Endothelial cell (in vitro differentiated cells): Measurements from ENCODE around the gene DYNC2I2. TPM values are rescaled to one million over a fixed set of nuclear protein-coding genes. Genes with fewer than 3 reads are reported as not detected.

Source experiments
- DNase-seq: peaks from one replicate; pipeline ENCODE4 v3.0.0; 2021; ENCODE audit warnings: low spot score
- H3K27ac Mint-ChIP-seq: one replicate; pipeline ENCODE4 v1.8.0; 2021; ENCODE audit warnings: mixed read lengths, inconsistent platforms; ENCODE audit not compliant: unreplicated experiment
- H3K27me3 Mint-ChIP-seq: one replicate; pipeline ENCODE4 v1.8.0; 2021; ENCODE audit warnings: mild to moderate bottlenecking, moderate library complexity, mixed read lengths, inconsistent platforms; ENCODE audit not compliant: unreplicated experiment
- H3K36me3 Mint-ChIP-seq: one replicate; pipeline ENCODE4 v1.8.0; 2021; ENCODE audit warnings: mild to moderate bottlenecking, low read depth, mixed read lengths, inconsistent platforms; ENCODE audit not compliant: unreplicated experiment
- H3K4me1 Mint-ChIP-seq: one replicate; pipeline ENCODE4 v1.8.0; 2021; ENCODE audit warnings: mild to moderate bottlenecking, mixed read lengths, inconsistent platforms; ENCODE audit not compliant: unreplicated experiment
- H3K4me3 Mint-ChIP-seq: one replicate; pipeline ENCODE4 v1.8.0; 2021; ENCODE audit warnings: mild to moderate bottlenecking, mixed read lengths, inconsistent platforms; ENCODE audit not compliant: unreplicated experiment
- H3K9me3 Mint-ChIP-seq: one replicate; pipeline ENCODE4 v1.8.0; 2021; ENCODE audit warnings: mixed read lengths, inconsistent platforms; ENCODE audit not compliant: unreplicated experiment
- total RNA-seq: library from RNA; stranded (reverse); fragmentation: NEBNext Ultra II Directional; extraction: Animal tissue kit (Norgen Biotek cat#: 25700); gene quantifications from one replicate; pipeline ENCODE4 v1.2.1, GENCODE V29; 2021; ENCODE audit not compliant: unreplicated experiment
- TF ChIP-seq, protein P1 (sequence below): fragments of 200-600 bp; sonication (generic); IDR thresholded peaks from one replicate; pipeline ENCODE4 v1.5.0; 2021; ENCODE audit warnings: antibody characterized with exemption; ENCODE audit not compliant: unreplicated experiment

DYNC2I2 gene
- total RNA-seq, 1 donor from 2014 or later = 35.4 TPM

- Mint-ChIP-seq H3K27ac (no peak overlapping the region), H3K27me3 (peaks cover 8% of the 10 kb centered on the region), H3K4me3 (no peak overlapping the region), H3K4me1 (no peaks in the 10 kb centered on the region), H3K36me3 (peaks cover 27% of the 10 kb centered on the region), H3K9me3 (no peaks in the 10 kb centered on the region)
- TF ChIP-seq, protein P1, sequence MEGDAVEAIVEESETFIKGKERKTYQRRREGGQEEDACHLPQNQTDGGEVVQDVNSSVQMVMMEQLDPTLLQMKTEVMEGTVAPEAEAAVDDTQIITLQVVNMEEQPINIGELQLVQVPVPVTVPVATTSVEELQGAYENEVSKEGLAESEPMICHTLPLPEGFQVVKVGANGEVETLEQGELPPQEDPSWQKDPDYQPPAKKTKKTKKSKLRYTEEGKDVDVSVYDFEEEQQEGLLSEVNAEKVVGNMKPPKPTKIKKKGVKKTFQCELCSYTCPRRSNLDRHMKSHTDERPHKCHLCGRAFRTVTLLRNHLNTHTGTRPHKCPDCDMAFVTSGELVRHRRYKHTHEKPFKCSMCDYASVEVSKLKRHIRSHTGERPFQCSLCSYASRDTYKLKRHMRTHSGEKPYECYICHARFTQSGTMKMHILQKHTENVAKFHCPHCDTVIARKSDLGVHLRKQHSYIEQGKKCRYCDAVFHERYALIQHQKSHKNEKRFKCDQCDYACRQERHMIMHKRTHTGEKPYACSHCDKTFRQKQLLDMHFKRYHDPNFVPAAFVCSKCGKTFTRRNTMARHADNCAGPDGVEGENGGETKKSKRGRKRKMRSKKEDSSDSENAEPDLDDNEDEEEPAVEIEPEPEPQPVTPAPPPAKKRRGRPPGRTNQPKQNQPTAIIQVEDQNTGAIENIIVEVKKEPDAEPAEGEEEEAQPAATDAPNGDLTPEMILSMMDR = no peak
- DNase-seq = no peak
Measured at GRCh38 chr9:128634651-128635262, 21.9 kb downstream of the DYNC2I2 start.

DNA sequence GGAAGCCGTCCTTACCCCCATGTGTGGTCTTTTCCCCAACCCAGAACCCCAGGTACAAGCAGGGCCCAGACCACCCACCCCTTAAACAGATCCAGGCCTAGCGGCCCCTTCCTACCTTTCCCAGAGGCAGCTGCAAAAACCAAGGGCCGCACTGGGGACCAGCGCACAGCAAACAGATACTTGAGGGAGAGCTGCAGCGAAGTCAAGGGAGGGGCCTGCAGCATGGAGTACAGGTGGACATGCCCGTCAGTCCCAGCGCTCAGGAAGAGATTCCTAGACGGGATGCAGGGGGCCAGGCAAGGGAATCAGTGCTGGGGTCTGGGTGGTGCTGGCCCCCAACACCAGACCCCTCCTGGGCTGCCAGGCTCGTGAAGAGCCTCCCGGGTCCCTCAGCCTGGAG is 22.5 kb downstream of the DYNC2I2 start:
- H3K36me3 Mint-ChIP-seq = peaks cover 32% of the 10 kb centered on the region
- H3K4me1 Mint-ChIP-seq = no peaks in the 10 kb centered on the region
- TF ChIP-seq, protein P1 = no peak
- H3K9me3 Mint-ChIP-seq = no peaks in the 10 kb centered on the region
- H3K27me3 Mint-ChIP-seq = peaks cover 8% of the 10 kb centered on the region
- no peak for DNase-seq
- H3K27ac Mint-ChIP-seq = no peak overlapping the region
- no peak overlapping the region for H3K4me3 Mint-ChIP-seq

DNA sequence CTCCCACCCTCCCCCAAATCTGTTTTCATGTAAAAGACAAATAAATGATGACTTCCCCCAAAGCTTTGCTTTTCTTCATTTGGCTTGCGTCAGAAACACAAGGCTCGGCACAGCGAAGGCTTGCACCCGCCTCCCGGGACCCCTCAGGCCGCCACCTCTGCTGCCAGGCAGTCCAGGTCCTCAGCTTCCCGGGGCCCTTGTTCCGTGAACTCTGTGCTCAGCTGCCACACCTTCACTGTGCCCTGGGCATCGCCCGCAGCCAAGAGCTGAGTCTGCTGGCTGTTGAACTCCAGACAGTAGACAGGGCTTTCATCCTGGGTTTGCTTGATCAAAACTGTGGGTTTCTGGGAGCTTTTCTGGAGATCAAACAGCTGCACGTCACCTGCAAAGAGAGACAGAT is 23.0 kb downstream of the DYNC2I2 start:
- TF ChIP-seq, protein P1 = no peak

DNA sequence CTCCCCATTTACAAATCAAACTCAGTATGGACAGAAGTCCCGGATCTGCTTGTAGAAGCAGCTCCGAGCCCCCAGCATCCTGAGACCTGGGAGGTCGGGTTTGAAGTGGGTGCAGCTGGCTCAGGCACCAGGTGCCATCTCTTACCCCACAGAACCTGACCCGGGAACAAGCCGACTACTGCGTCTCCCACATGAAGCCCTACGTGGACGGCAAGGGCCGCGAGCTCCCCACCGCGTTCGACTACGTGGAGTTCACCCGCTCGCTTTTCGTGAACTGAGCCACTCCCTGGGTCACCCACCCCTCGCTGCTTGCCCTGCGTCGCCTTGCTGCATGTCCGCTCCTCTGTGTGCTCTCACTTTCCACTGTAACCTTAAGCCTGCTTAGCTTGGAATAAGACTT is 23.6 kb downstream of the DYNC2I2 start:
- peak overlapping the region; percentile 31 for H3K27ac Mint-ChIP-seq
- H3K4me1 Mint-ChIP-seq = peaks cover 2% of the 10 kb centered on the region

More for the DNA sequence above, 23.0 kb downstream of the DYNC2I2 start:
- H3K27ac Mint-ChIP-seq = no peak overlapping the region
- peak overlapping the region; percentile 60 for H3K4me3 Mint-ChIP-seq
- H3K27me3 Mint-ChIP-seq = peaks cover 9% of the 10 kb centered on the region
- H3K4me1 Mint-ChIP-seq = peaks cover 2% of the 10 kb centered on the region
- DNase-seq = no peak
- peaks cover 33% of the 10 kb centered on the region for H3K36me3 Mint-ChIP-seq
- no peaks in the 10 kb centered on the region for H3K9me3 Mint-ChIP-seq

GRCh38 chr9:128632486-128632885 is 24.2 kb downstream of the DYNC2I2 start:
- TF ChIP-seq, protein P1 = no peak
- Mint-ChIP-seq H3K9me3 (no peaks in the 10 kb centered on the region), H3K27me3 (peaks cover 8% of the 10 kb centered on the region), H3K36me3 (peaks cover 35% of the 10 kb centered on the region), H3K27ac (peak overlapping the region; percentile 75), H3K4me1 (peaks cover 2% of the 10 kb centered on the region), H3K4me3 (peak overlapping the region; percentile 47)
- DNase-seq = no peak

More for the DNA sequence above, 23.6 kb downstream of the DYNC2I2 start:
- DNase-seq = no peak
- peaks cover 30% of the 10 kb centered on the region for H3K36me3 Mint-ChIP-seq
- peaks cover 8% of the 10 kb centered on the region for H3K27me3 Mint-ChIP-seq
- peak overlapping the region; percentile 60 for H3K4me3 Mint-ChIP-seq
- TF ChIP-seq, protein P1 = no peak
- H3K9me3 Mint-ChIP-seq = no peaks in the 10 kb centered on the region
